HepG2 (cell line): Measurements from ENCODE around the gene AGGF1. TPM values are rescaled to one million over a fixed set of nuclear protein-coding genes. Genes with fewer than 3 reads are reported as not detected.
A peak's percentile ranks its signal among the peaks of the same experiment; 100 is the strongest.

Experiments
- ASH2L ChIP-seq: fragments of 300-600, 200-600 bp; sonication (generic); IDR thresholded peaks from 2 replicates; pipeline ENCODE4 v1.7.0; 2017; ENCODE audit warnings: low read depth, mild to moderate bottlenecking, moderate library complexity, mixed read lengths, low read length; ENCODE audit not compliant: insufficient read length
- FOXA3 ChIP-seq: IDR thresholded peaks from 2 replicates; pipeline ENCODE4 v1.6.1; 2016; ENCODE audit warnings: missing genetic modification reagents, missing compliant biosample characterization
- MYPOP ChIP-seq: sonication (generic); formaldehyde crosslinking; IDR thresholded peaks from 2 replicates; pipeline ENCODE4 v1.8.1; 2023; ENCODE audit warnings: mild to moderate bottlenecking, moderate library complexity, missing genetic modification reagents
- PHF21A ChIP-seq: sonication (generic); formaldehyde crosslinking; IDR thresholded peaks from 2 replicates; pipeline ENCODE4 v1.5.0; 2020; ENCODE audit warnings: mild to moderate bottlenecking, missing genetic modification reagents
- SALL2 ChIP-seq: sonication (generic); formaldehyde crosslinking; IDR thresholded peaks from 2 replicates; pipeline ENCODE4 v1.8.1; 2023; ENCODE audit warnings: mild to moderate bottlenecking, missing genetic modification reagents, inconsistent platforms
- ZBTB40 ChIP-seq, 2 experiments: fragments of 450-650 bp in 1 of 2; sonication (generic) in 1 of 2; formaldehyde crosslinking in 1 of 2; IDR thresholded peaks; 2 replicates each; pipeline versions ENCODE4 v1.6.1 to v1.8.0; 2016 to 2022; ENCODE audit warnings: antibody characterized with exemption in 1 of 2, mild to moderate bottlenecking in 1 of 2, missing genetic modification reagents in 1 of 2
- ZHX1 ChIP-seq: sonication (generic); formaldehyde crosslinking; IDR thresholded peaks from 2 replicates; pipeline ENCODE4 v1.8.1; 2022; ENCODE audit warnings: low read depth, mild to moderate bottlenecking, missing genetic modification reagents
- ZNF546 ChIP-seq: sonication (generic); formaldehyde crosslinking; conservative IDR thresholded peaks from 2 replicates; pipeline ENCODE4 v1.8.1; 2023; ENCODE audit warnings: mild to moderate bottlenecking, missing genetic modification reagents
- ZNF777 ChIP-seq: sonication (generic); formaldehyde crosslinking; IDR thresholded peaks from 2 replicates; pipeline ENCODE4 v1.4.0; 2020; ENCODE audit warnings: missing genetic modification reagents
- ZXDC ChIP-seq: sonication (generic); formaldehyde crosslinking; IDR thresholded peaks from 2 replicates; pipeline ENCODE4 v1.5.0; 2020; ENCODE audit warnings: mild to moderate bottlenecking, missing genetic modification reagents
- polyA plus RNA-seq, 8 experiments: library from polyadenylated mRNA; depleted of rRNA in 3 of 8; stranded (reverse) in 7 of 8; unstranded in 1 of 8; fragments of >200 nt; fragmentation: Illumina TruSeq in 4 of 8; extraction: Trizol in 4 of 8; gene quantifications; 2 replicates each; pipeline versions ENCODE4 v1.2.1 to v1.2.3, GENCODE V29; 2011 to 2016; ENCODE audit warnings: low read depth in 4 of 8, missing spikeins in 1 of 8, mixed read lengths in 1 of 8; ENCODE audit not compliant: insufficient read depth in 1 of 8
- total RNA-seq, 5 experiments: library from RNA; depleted of rRNA; stranded (reverse); fragments of >200 nt; fragmentation: Illumina TruSeq; extraction: Trizol; gene quantifications; 2 replicates each; pipeline ENCODE4 v1.2.3, GENCODE V29; 2016; ENCODE audit warnings: low read depth in 1 of 5

AGGF1 gene
- total and polyA plus RNA-seq, 2 of the 13 experiments (the other 11 are each of a cell fraction or from before 2014, with no cell fraction given) = 12.9 to 15.5 TPM

- no peak for TF ChIP-seq ZBTB40 (IDR thresholded peaks at IDR 0.05)
- TF ChIP-seq ZBTB40 (CRISPR knock-in tag; IDR thresholded peaks at IDR 0.05) = peak; percentile 50
- TF ChIP-seq SALL2 = 0 out of 2 replicates have a peak, but pooled peaks have one; percentile 23
- peak; percentile 75; the same call in 1 of the 2 replicates for TF ChIP-seq ZNF546
- peak; percentile 39; the same call in 1 of the 2 replicates for TF ChIP-seq ZHX1 (CRISPR knock-in tag)
- TF ChIP-seq PHF21A (CRISPR knock-in tag) = peak; percentile 47; the same call in 1 of the 2 replicates
- peak; percentile 9; the same call in 1 of the 2 replicates for TF ChIP-seq FOXA3 (CRISPR knock-in tag)
- TF ChIP-seq ASH2L = peak; percentile 92
- peak; percentile 75; the same call in 1 of the 2 replicates for TF ChIP-seq ZXDC (CRISPR knock-in tag)
- TF ChIP-seq ZNF777 = peak; percentile 69
- TF ChIP-seq MYPOP (CRISPR knock-in tag) = peak; percentile 62; the same call in 1 of the 2 replicates
Measured at GRCh38 chr5:77086689-77087483, 56.7 kb downstream of the AGGF1 start, which contains the start of gene ZBED3 (continued).
